Omental fat pad (tissue), 4 donors: ENCODE data around the gene XIRP1. TPM values are rescaled to one million over a fixed set of nuclear protein-coding genes. Genes with fewer than 3 reads are reported as not detected.
"Not testable (repeated sequence)": the region's sequence is repeated elsewhere in the genome, so short reads cannot be mapped to it uniquely, and the experiment has no call there.

Experiments used
- ATAC-seq: fragments of 150-250 bp; one replicate; pipeline ENCODE4 v1.9.1; 2016; ENCODE audit warnings: mild to moderate bottlenecking, moderate library complexity; ENCODE audit not compliant: low FRiP score
- DNase-seq: peaks from one replicate; pipeline ENCODE4 v3.0.0-alpha.2; 2019; ENCODE audit warnings: low spot score
- CTCF ChIP-seq, 3 donors: fragments of 450-650 bp; IDR thresholded peaks; one replicate each; pipeline ENCODE4 v1.5.1; 2016 to 2017; ENCODE audit warnings: antibody characterized with exemption in 3 of 3, mild to moderate bottlenecking in 3 of 3, moderate library complexity in 2 of 3
- total RNA-seq, 4 donors: library from RNA; depleted of rRNA; stranded (reverse); fragments of >200 nt; gene quantifications; one replicate each; pipeline ENCODE4 v1.1.0, GENCODE V29; 2016

Gene XIRP1
- total RNA-seq, 4 donors from 2014 or later: 0.65 to 2.0 TPM; not detected in 2

GRCh38 chr3:39173318-39174125 is 18.9 kb downstream of the XIRP1 start:
- DNase-seq (no peak), ATAC-seq (no peak)
- no peak for TF ChIP-seq CTCF (IDR thresholded peaks at IDR 0.05)

- TF ChIP-seq CTCF (IDR thresholded peaks at IDR 0.05): no peak
- no peak for ATAC-seq
- no peak for DNase-seq
These were observed 20.5 kb downstream of the XIRP1 start for GRCh38 chr3:39171860-39172259.

GRCh38 chr3:39170877-39171276 is 21.5 kb downstream of the XIRP1 start:
- ATAC-seq, DNase-seq: not testable (repeated sequence)

GRCh38 chr3:39170461-39170860 is 21.9 kb downstream of the XIRP1 start:
- ATAC-seq: no peak
- TF ChIP-seq CTCF (IDR thresholded peaks at IDR 0.05): no peak
- DNase-seq: no peak

GRCh38 chr3:39169712-39170111 is 22.7 kb downstream of the XIRP1 start:
- DNase-seq (no peak), ATAC-seq (no peak)
- TF ChIP-seq CTCF (IDR thresholded peaks at IDR 0.05): no peak

GRCh38 chr3:39168156-39168780 is 24.1 kb downstream of the XIRP1 start:
- DNase-seq (no peak), ATAC-seq (no peak)
- no peak for TF ChIP-seq CTCF (IDR thresholded peaks at IDR 0.05)

GRCh38 chr3:39166932-39167532 is 25.4 kb downstream of the XIRP1 start:
- ATAC-seq: peak; percentile 71
- TF ChIP-seq CTCF (IDR thresholded peaks at IDR 0.05): no peak
- DNase-seq: no peak
